Measurements from ENCODE around the gene TOMM70.
"Not testable (repeated sequence)": the region's sequence is repeated elsewhere in the genome, so short reads cannot be mapped to it uniquely, and the experiment has no call there.

Gene TOMM70

DNA sequence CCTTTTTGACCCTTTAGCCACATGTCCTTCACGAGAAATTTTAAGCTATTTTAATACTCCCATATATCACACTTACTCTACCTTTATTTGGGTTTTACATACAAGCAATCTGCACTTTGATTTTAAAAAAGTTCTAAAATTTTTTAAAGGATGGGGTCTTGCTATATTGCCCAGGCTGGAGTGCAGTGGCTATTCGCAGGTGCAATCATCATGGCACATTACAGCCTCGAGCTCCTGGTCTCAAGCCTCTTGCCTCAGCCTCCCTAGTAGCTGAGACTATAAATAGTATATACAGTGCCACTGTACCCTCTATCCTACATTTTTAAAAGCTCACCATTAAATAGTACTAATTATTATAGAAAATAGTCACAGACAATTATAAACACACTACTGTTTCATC lies 36.5 kb downstream of the TOMM70 start:
- 0 out of 2 replicates have a peak, but pooled peaks cover 4% of the 10 kb centered on the region for H3K9me3 ChIP-seq (ENCODE audit: low read depth, low read length)
- H3K36me3 ChIP-seq (ENCODE audit: insufficient read depth, low read length), result peaks cover 89% of the 10 kb centered on the region
- H3K27ac ChIP-seq, result no peak overlapping the region
- H3K4me3 ChIP-seq, result no peak overlapping the region
- no peak overlapping the region for H3K9ac ChIP-seq (ENCODE audit: insufficient read length)
- no peak for DNase-seq (ENCODE audit: low read depth, low spot score)
- TF ChIP-seq FOXP2 (optimal IDR thresholded peaks at IDR 0.05; ENCODE audit: control extremely low read depth, extremely low read length, insufficient read depth) (no peak), POLR2AphosphoS5 (IDR thresholded peaks at IDR 0.05; ENCODE audit: borderline replicate concordance, low read depth, low read length) (no peak), EZH2 (IDR thresholded peaks at IDR 0.05) (no peak)

DNA sequence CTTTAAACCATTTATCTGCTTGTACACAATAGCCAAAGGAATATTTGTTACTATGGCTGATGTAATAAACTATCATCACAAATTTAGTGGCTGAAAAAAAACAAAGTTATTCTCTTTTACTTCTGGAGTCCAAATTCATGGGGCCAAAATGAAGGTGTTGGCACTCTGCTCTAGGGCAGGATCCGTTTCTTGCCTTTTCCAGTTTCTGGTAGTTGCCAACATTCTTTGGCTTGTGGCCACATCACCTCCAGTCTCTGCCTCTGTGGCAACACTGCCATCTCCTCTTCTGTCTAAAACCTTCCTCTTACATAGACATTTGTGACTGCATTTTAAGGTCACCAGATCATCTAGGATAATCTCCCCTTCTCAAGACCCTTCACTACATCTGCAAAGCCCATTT lies 39.0 kb downstream of the TOMM70 start:
- no peak overlapping the region for H3K4me3 ChIP-seq
- no peak overlapping the region for H3K9ac ChIP-seq (ENCODE audit: insufficient read length)
- peaks cover 75% of the 10 kb centered on the region for H3K36me3 ChIP-seq (ENCODE audit: insufficient read depth, low read length)
- DNase-seq (ENCODE audit: low read depth, low spot score), result no peak
- H3K27ac ChIP-seq, result no peak overlapping the region
- no peak for TF ChIP-seq EZH2 (IDR thresholded peaks at IDR 0.05)
- no peak for TF ChIP-seq POLR2AphosphoS5 (IDR thresholded peaks at IDR 0.05; ENCODE audit: borderline replicate concordance, low read depth, low read length)
- TF ChIP-seq FOXP2 (optimal IDR thresholded peaks at IDR 0.05; ENCODE audit: control extremely low read depth, extremely low read length, insufficient read depth), result no peak
- 0 out of 2 replicates have a peak, but pooled peaks cover 4% of the 10 kb centered on the region for H3K9me3 ChIP-seq (ENCODE audit: low read depth, low read length)

DNA sequence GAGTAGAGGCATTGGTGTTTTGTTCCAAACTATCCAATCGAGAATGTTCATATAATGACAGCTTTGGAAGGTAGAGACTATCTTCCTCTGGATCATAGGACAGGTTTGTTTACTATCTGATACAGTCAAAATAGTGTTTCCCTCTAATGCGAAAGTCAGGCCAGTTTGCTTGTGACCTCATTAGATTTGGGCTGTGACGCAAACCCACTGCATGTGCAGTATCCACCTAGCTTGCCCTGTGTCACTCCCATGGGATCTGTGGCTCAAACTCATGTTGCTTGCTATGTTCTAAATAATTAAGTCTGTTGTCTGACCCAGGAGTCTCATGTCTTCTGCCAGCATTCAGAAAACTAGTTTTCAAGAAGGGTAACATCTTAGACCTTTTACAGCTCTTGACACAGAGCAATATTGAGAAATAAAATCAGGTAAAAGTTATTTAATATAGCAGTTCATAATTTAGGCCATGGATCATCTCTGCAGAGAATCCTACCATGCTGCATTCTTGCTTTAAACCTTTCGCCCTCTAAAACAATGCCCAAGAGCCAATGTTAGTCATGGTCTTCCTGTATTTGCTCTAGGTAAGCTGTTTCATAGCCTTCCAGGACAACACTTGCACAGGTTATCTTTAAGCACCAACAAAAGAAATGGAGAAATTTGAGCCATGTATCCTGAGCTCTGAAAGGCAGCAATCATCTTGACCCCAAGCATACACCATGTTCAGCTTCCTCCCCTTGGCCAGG lies 40.0 kb downstream of the TOMM70 start:
- Histone ChIP-seq H3K9ac (ENCODE audit: insufficient read length) (no peak overlapping the region), H3K9me3 (ENCODE audit: low read depth, low read length) (0 out of 2 replicates have a peak, but pooled peaks cover 4% of the 10 kb centered on the region), H3K27ac (no peak overlapping the region), H3K4me3 (no peak overlapping the region), H3K36me3 (ENCODE audit: insufficient read depth, low read length) (peaks cover 71% of the 10 kb centered on the region)
- DNase-seq (ENCODE audit: low read depth, low spot score), result no peak
- no peak for TF ChIP-seq EZH2 (IDR thresholded peaks at IDR 0.05)
- TF ChIP-seq POLR2AphosphoS5 (IDR thresholded peaks at IDR 0.05; ENCODE audit: borderline replicate concordance, low read depth, low read length), result no peak
- TF ChIP-seq FOXP2 (optimal IDR thresholded peaks at IDR 0.05; ENCODE audit: control extremely low read depth, extremely low read length, insufficient read depth), result no peak

DNA sequence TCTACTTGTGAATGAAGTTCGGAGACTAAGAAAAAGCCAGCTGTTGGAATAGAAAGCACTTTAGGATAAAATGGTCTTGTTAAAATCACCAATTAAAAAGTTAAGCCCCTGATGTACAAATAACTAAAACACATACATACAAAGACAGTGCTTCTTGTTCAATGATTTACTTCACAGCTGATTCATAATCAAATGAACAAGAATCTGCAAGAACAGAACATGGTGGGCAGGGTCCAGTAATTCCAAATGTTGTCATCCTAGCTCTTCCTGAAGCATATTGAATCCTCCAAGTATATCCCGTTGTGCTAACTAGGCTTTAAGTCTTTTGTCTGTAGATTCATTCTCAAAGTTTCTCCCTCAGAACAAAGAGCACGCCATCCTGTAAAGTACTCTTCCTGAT lies 41.9 kb downstream of the TOMM70 start:
- H3K36me3 ChIP-seq (ENCODE audit: insufficient read depth, low read length), result peaks cover 69% of the 10 kb centered on the region
- no peak for TF ChIP-seq EZH2 (IDR thresholded peaks at IDR 0.05)

DNA sequence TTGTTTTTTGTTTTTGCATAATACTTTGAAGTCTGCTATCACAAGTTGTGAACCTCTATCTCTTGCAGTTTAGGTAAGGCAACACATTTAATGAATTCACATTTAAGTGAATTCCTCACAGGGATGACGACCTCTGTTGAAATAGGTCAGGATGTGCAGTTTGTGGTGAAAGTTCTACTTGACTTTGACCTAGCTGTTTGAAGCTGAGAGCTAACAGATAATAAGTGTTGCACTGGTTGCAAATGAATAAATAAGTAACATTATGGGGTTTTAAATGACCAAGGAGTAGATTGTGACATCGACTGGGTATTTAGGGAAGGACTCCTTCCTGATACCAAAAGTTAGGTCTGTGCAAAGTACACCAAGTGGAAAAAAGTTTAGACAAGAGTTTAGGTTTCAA lies 42.5 kb downstream of the TOMM70 start:
- 0 out of 2 replicates have a peak, but pooled peaks cover 4% of the 10 kb centered on the region for H3K9me3 ChIP-seq (ENCODE audit: low read depth, low read length)
- no peak overlapping the region for H3K9ac ChIP-seq (ENCODE audit: insufficient read length)
- no peak overlapping the region for H3K4me3 ChIP-seq
- no peak for TF ChIP-seq EZH2 (IDR thresholded peaks at IDR 0.05)
- no peak for TF ChIP-seq FOXP2 (optimal IDR thresholded peaks at IDR 0.05; ENCODE audit: control extremely low read depth, extremely low read length, insufficient read depth)
- TF ChIP-seq POLR2AphosphoS5 (IDR thresholded peaks at IDR 0.05; ENCODE audit: borderline replicate concordance, low read depth, low read length), result no peak
- no peak for DNase-seq (ENCODE audit: low read depth, low spot score)
- H3K36me3 ChIP-seq (ENCODE audit: insufficient read depth, low read length), result peaks cover 64% of the 10 kb centered on the region
- H3K27ac ChIP-seq, result no peak overlapping the region

More for the DNA sequence above, 41.9 kb downstream of the TOMM70 start:
- Histone ChIP-seq H3K4me3 (no peak overlapping the region), H3K9ac (ENCODE audit: insufficient read length) (no peak overlapping the region), H3K9me3 (ENCODE audit: low read depth, low read length) (0 out of 2 replicates have a peak, but pooled peaks cover 4% of the 10 kb centered on the region), H3K27ac (no peak overlapping the region)
- DNase-seq (ENCODE audit: low read depth, low spot score), result no peak

DNA sequence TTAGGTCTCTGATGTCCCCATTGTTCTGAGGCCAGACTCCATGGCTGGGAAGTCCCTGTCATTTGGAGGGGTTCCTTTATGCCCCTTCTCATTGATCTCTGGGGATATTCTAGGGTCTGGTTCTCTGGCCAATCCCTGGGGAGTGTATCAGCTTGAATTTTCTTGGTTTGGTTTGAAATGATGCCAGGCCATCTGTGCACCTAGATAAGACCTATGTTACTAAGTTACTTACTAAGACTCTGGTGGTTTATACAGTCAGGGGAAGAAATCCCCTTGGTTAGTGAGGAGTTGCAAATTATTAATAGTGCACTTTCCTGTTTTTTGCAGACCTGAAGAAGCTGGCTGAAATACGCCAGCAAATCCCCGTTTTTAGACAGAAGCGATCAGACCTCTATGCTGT lies 46.0 kb downstream of the TOMM70 start:
- Histone ChIP-seq H3K9ac (ENCODE audit: insufficient read length) (no peak overlapping the region), H3K4me3 (no peak overlapping the region), H3K36me3 (ENCODE audit: insufficient read depth, low read length) (peaks cover 56% of the 10 kb centered on the region), H3K9me3 (ENCODE audit: low read depth, low read length) (no peaks in the 10 kb centered on the region), H3K27ac (no peak overlapping the region)
- no peak for TF ChIP-seq POLR2AphosphoS5 (IDR thresholded peaks at IDR 0.05; ENCODE audit: borderline replicate concordance, low read depth, low read length)
- TF ChIP-seq EZH2 (IDR thresholded peaks at IDR 0.05), result no peak
- no peak for TF ChIP-seq FOXP2 (optimal IDR thresholded peaks at IDR 0.05; ENCODE audit: control extremely low read depth, extremely low read length, insufficient read depth)
- DNase-seq (ENCODE audit: low read depth, low spot score), result no peak

DNA sequence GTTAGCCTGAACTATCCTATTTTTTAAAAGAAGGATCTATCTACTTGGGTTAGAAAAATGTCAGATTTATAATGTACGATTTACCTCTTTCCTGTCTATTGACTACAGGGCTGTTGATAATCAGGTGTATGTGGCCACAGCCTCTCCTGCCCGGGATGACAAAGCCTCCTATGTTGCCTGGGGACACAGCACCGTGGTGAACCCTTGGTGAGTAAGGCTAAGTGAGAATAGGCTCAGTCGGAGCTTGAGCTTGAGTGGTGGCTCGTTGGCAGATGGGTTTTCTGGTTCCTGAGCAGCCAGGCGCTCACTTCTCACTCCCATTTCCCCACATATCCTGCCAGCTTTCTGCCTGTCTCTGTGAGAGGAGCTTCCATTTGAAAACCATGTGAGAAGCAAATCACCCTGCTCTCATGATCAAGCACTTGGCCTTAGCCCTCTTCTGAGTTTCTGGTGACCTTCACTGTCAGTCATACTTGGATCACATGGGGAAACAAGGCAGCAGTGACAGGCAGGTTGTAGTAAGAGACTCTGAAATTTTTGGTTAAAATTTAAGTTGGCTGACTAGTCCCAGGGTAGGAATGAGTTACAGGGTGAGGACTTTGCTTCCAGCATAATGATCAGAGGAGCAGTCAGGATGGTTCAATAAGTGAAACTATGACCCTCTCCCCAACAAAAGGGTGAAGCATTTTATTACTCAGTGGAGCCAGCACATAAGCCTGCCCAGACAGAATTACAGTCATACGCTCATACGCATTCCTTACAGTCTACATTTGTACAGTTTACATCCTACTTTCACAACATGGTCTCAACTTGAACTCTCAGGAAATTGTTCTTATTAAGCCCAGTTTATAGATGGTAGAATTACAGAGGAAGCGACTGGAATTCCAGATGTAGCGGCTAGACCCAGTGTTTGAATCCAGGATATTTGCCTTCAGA lies 48.3 kb downstream of the TOMM70 start:
- Histone ChIP-seq H3K27ac (no peak overlapping the region), H3K4me3 (no peak overlapping the region), H3K9me3 (ENCODE audit: low read depth, low read length) (no peaks in the 10 kb centered on the region), H3K9ac (ENCODE audit: insufficient read length) (no peak overlapping the region), H3K36me3 (ENCODE audit: insufficient read depth, low read length) (peaks cover 66% of the 10 kb centered on the region)
- no peak for DNase-seq (ENCODE audit: low read depth, low spot score)
- TF ChIP-seq POLR2AphosphoS5 (IDR thresholded peaks at IDR 0.05; ENCODE audit: borderline replicate concordance, low read depth, low read length) (no peak), FOXP2 (optimal IDR thresholded peaks at IDR 0.05; ENCODE audit: control extremely low read depth, extremely low read length, insufficient read depth) (no peak), EZH2 (IDR thresholded peaks at IDR 0.05) (no peak)

DNA sequence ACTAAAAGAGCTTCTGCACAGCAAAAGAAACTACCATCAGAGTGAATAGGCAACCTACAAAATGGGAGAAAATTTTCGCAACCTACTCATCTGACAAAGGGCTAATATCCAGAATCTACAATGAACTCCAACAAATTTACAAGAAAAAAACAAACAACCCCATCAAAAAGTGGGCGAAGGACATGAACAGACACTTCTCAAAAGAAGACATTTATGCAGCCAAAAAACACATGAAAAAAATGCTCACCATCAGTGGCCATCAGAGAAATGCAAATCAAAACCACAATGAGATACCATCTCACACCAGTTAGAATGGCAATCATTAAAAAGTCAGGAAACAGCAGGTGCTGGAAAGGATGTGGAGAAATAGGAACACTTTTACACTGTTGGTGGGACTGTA lies 49.1 kb downstream of the TOMM70 start:
- H3K27ac ChIP-seq; H3K9ac ChIP-seq (ENCODE audit: insufficient read length); H3K9me3 ChIP-seq (ENCODE audit: low read depth, low read length); DNase-seq (ENCODE audit: low read depth, low spot score); H3K4me3 ChIP-seq: not testable (repeated sequence)
- H3K36me3 ChIP-seq (ENCODE audit: insufficient read depth, low read length), result peaks cover 67% of the 10 kb centered on the region
